Fibroblast of villous mesenchyme (primary cell): ENCODE measurements around the gene KLK2. TPM values are rescaled to one million over a fixed set of nuclear protein-coding genes. Genes with fewer than 3 reads are reported as not detected.

ENCODE experiments used
- DNase-seq: peaks from one replicate; pipeline ENCODE4 v3.0.0-alpha.2; 2010; ENCODE audit warnings: low read depth
- H3K4me3 ChIP-seq: 2 replicates; pipeline ENCODE4 v1.5.1; 2011; ENCODE audit warnings: low read depth, mild to moderate bottlenecking, low read length
- total RNA-seq: library from RNA; depleted of rRNA; stranded (reverse); fragments of >200 nt; gene quantifications from 2 replicates; pipeline ENCODE4 v1.2.3, GENCODE V29; 2012
- TF ChIP-seq, protein P1 (sequence below): IDR thresholded peaks from 2 replicates; pipeline ENCODE4 v1.5.1; 2012; ENCODE audit warnings: low read depth, mild to moderate bottlenecking, low read length; ENCODE audit not compliant: insufficient read depth

KLK2 gene
- total RNA-seq, 1 donor: not detected

DNA sequence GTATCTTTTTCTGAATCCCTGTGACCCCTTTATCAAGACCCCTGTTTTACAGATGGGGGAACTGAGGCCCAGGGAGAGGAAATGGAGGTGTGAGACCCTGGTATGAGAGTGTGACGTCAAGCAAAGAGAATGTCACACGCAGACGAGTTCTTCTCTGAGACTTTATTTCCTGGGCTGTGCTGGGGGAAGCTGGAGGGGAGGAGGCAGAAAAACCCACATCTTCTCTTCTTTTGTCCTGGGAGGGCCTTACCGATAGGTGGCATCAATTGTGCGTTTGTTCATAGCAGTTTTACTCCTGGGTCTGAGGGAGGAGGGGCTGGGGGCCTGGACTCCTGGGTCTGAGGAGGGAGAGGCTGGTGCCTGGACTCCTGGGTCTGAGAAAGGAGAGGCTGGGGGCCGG is 35.0 kb upstream of the KLK2 start:
- TF ChIP-seq, protein P1, sequence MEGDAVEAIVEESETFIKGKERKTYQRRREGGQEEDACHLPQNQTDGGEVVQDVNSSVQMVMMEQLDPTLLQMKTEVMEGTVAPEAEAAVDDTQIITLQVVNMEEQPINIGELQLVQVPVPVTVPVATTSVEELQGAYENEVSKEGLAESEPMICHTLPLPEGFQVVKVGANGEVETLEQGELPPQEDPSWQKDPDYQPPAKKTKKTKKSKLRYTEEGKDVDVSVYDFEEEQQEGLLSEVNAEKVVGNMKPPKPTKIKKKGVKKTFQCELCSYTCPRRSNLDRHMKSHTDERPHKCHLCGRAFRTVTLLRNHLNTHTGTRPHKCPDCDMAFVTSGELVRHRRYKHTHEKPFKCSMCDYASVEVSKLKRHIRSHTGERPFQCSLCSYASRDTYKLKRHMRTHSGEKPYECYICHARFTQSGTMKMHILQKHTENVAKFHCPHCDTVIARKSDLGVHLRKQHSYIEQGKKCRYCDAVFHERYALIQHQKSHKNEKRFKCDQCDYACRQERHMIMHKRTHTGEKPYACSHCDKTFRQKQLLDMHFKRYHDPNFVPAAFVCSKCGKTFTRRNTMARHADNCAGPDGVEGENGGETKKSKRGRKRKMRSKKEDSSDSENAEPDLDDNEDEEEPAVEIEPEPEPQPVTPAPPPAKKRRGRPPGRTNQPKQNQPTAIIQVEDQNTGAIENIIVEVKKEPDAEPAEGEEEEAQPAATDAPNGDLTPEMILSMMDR: no peak
- DNase-seq: no peak
- H3K4me3 ChIP-seq: no peak overlapping the region

DNA sequence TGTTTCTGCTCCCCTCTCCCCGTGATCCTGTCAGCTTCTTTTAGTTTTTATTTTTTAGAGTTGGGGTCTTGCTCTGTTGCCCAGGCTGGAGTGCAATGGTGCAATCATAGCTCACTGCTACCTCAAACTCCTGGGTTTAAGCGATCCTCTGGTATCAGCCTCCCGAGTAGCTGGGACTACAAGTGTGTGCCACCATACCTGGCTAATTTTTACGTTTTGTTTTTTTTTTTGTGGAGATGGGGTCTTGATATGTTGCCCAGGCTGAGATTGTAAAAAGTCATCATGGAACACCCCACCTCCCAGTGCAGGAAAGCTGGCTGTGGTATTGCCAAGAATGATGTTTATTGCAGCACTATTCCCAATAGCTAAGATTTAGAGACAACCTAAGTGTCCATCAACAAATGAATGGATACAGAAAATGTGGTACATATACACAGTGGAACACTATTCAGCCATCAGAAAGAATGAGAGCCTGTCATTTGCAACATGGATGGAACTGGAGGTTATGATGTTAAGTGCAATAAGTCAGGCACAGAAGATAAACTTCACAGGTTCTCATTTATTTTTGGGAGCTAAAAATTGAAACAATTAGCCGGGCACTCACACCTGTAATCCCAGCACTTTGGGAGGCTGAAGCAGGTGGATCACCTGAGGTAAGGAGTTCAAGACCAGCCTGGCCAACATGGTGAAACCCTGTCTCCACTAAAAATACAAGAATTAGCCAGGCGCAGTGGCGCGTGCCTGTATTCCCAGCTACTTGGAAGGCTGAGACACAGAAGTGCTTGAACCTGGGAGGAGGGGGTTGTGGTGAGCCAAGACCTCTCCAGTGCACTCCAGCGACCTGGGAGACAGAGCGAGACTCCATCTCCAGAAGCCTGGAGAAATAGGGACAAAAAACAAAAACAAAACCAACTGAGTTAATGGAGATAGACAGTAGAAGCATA is 33.3 kb upstream of the KLK2 start:
- no peak for DNase-seq
- TF ChIP-seq, protein P1: no peak
- no peak overlapping the region for H3K4me3 ChIP-seq

DNA sequence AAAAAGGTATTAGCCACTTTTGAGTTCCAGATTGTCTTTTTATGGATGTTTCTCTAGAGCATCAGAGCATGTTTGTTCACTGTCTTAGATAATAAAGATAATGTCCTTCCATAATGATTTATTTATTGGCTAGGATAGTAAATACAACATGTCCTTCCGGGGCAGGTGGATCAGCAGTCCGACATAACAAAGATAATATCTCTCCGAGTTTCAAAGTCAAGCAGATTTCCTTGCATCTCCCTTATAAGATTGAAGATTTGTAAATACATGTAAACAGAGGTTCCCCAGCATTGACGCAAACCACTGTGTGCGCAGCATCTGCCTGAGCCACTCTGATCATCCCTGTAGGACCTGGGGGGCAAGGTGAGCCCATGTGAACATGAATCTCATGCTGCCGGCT is 31.1 kb upstream of the KLK2 start:
- TF ChIP-seq, protein P1: no peak
- DNase-seq: no peak
- no peak overlapping the region for H3K4me3 ChIP-seq

DNA sequence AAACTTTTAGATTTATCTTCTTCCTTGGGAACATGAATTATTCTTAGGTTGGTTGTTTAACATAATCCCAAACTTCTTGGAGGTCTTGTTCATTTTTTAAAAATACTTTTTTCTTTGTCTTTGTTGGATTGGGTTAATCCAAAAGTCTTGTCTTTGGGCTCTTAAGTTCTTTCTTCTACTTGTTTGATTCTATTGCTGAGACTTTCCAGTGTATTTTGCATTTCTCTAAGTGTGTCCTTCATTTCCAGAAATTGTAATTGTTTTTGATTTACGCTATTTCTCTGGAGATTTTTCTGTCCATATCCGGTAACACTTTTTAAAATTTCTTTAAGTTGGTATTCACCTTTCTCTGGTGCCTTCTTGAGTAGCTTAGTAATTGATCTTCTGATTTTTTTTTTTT is 30.0 kb upstream of the KLK2 start:
- no peak for DNase-seq
- TF ChIP-seq, protein P1: no peak

DNA sequence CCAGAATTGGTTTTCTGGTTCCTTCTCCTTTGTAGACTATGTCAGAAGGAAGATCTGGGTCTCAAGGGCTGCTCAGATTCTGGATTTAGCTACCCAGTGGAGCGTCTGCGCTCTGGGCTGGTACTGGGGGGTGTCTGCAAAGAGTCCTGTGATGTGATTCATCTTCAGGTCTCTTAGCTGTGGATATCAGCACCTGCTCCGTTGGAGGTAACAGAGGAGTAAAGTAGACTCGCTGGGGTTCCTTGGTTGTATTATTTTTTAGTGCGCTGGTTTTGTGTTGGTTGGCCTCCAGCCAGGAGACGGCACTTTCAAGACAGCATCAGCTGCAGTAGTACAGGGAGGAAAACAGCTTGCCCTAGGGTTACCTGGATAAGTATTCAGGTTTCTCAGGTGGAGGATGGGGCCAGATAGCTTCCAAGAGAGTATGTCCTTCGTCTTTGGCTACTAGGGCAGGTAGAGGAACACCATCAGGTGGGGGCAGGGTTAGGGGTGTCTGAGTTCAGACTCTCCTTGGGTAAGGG is 29.5 kb upstream of the KLK2 start:
- TF ChIP-seq, protein P1: no peak

More for the DNA sequence above, 30.0 kb upstream of the KLK2 start:
- H3K4me3 ChIP-seq: no peak overlapping the region

DNA sequence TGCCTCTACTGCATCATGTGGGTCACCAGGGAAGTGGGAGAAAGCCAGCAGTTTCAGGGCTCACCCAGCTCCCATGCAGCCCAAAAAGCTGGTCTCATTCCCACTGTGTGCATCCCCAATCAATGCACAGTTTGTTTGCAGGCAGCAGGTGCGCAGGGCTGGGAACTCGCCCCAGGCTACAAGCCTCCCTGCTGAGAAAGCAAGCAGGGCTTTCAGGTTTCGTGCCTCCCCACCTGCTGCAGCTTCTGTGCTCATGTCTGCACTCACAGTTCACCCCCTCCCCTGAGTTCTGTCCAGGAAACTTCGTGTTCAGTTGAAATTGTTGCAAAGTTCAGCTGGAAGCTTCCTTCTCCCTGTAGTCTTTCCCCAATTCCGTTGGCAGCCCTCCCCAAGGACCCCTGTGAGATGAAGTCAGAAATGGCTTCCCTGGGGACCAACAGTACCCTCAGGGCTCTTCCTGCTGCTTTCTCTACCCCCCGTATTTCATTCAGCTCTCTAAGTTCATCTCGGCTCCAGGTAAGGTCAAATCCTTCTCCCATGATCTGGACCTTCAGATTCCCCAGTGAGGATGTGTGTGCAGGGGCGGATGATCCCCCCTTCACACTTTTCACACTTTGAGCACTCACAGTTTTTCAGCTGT is 28.8 kb upstream of the KLK2 start:
- DNase-seq: no peak
- TF ChIP-seq, protein P1: no peak
- H3K4me3 ChIP-seq: no peak overlapping the region

More for the DNA sequence above, 29.5 kb upstream of the KLK2 start:
- DNase-seq: no peak
- H3K4me3 ChIP-seq: no peak overlapping the region
